ENCODE measurements around the gene PHLDB1. TPM values are rescaled to one million over a fixed set of nuclear protein-coding genes. Genes with fewer than 3 reads are reported as not detected.

PHLDB1 gene
- total and polyA plus RNA-seq, 3 donors from 2014 or later: 51.1 to 102 (median 95.9) TPM

DNA sequence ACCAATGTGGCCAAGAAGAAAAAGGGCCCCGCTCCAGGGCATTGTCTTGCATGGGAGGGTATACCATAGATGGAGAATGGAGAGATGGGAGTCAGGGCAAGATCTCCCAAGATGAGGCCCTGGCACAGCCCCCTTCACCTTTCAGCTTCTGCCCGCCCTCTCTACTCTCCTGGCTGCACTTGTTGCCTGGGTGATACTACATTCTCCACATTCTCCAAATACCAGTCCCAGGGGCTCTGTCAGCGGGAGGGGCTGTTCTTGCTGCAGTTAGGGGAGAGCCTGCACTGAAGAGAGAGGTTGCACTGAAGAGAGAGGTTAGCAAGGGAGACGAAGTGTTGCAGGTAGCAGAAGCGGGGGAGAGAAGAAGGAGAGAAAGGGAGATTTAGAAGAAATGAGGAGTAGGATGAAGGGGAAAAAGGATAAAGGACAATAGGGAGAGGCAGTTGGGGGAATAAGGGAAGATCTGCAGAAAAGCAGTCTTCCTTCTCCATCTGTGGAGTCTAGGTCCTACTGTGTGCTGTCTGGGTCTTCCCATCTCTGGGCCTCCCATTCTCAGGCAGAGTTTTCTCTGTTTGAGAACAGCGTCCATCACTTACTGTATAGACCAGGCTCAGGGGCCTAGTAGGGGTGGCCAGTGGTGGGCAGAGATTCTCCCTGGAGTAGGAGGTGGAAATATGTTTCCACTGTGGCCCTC, 8.0 kb downstream of the PHLDB1 start:
- Histone ChIP-seq H3K36me3 (ENCODE audit: low read depth, missing control alignments) (no peaks in the 10 kb centered on the region), H3K4me3 (no peak overlapping the region), H3K9me3 (no peaks in the 10 kb centered on the region), H3K4me1 (peaks cover 35% of the 10 kb centered on the region), H3K27me3 (no peaks in the 10 kb centered on the region), H3K27ac (no peak overlapping the region)
- intact Hi-C loops (cut with DNase I; ENCODE audit: low total_unique reads): no loop called here
- whole genome bisulfite sequencing, 2 donors: 67 to 73% methylated on average over 6 of the region's 6 CpGs
- DNase-seq: no peak
- TF ChIP-seq CTCF (IDR thresholded peaks at IDR 0.05) (no peak), POLR2A (IDR thresholded peaks at IDR 0.05) (no peak)

DNA sequence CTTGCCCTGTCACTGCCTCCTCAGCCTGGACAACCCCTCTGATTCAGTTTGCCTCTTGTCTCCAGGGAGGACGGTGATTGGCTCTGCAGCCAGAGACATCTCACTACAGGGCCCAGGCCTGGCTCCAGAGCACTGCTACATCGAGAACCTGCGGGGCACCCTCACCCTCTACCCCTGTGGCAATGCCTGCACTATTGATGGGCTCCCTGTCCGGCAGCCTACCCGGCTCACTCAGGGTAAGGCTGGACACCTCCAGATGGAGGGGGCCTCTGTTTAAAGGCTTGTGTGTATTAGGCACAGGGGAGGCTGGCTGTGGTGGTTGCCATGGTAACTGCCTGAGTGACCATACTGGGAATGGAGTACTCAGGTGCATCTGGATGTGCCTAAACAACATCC, 8.6 kb downstream of the PHLDB1 start:
- no peak for TF ChIP-seq POLR2A (IDR thresholded peaks at IDR 0.05)
- no peak for TF ChIP-seq CTCF (IDR thresholded peaks at IDR 0.05)
- DNase-seq: no peak
- no peak overlapping the region for H3K27ac ChIP-seq

DNA sequence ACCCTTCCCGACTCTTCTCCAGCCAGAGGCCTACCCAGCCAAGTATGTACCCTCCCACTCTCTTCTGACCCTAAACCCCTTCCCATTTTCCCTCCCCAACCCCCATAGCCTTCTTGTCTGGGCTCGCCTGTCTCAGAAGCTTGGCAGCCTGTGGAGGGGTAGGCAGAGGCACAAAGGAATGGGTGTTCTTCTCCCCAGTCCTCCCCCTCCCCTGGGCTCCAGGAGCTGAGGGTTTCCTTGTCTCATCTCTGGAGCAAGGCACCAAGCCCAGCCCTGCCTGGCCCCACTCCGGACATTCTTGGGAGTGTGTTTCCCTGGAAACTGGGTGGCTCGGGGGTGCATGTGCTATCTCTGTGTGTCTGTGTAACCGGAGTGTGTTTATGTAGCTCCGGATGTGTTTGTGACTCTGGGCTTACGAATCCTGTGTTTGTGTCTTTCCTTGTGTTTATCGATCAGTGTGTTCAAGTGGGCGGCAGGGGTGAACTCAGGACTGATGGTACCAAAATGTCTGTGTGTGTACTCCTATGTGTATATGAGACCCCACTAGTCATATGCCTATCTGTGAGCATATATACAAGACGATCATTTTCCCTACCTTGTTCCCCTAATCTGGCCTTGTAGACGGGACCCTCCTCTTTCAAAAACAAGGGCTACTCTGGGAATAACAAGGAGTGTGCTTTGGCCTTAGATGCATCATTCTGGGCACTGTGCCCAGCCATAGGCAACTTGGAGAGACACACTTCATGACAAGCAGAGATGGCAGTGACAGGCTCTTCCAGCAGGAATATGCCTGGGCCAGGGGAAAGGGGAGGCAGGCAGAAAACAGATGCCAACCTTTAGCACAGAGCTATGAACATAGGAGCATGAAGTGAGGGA, 10.9 kb downstream of the PHLDB1 start:
- 34 to 41% methylated on average over 10 to 11 of the region's 11 CpGs for WGBS, 2 donors
- H3K36me3 ChIP-seq (ENCODE audit: low read depth, missing control alignments): no peaks in the 10 kb centered on the region
- intact Hi-C loops (cut with DNase I; ENCODE audit: low total_unique reads): no loop called here
- H3K9me3 ChIP-seq: no peaks in the 10 kb centered on the region
- peak overlapping the region; percentile 15 to 69 for H3K27ac ChIP-seq
- H3K4me1 ChIP-seq: peaks cover 52% of the 10 kb centered on the region
- no peaks in the 10 kb centered on the region for H3K27me3 ChIP-seq
- peak; percentile 78 for DNase-seq
- no peak overlapping the region for H3K4me3 ChIP-seq
- TF ChIP-seq POLR2A (IDR thresholded peaks at IDR 0.05) (no peak), CTCF (IDR thresholded peaks at IDR 0.05) (no peak)

More for the DNA sequence above, 8.6 kb downstream of the PHLDB1 start:
- no peaks in the 10 kb centered on the region for H3K36me3 ChIP-seq (ENCODE audit: low read depth, missing control alignments)
- intact Hi-C loops (cut with DNase I; ENCODE audit: low total_unique reads): no loop called here
- H3K9me3 ChIP-seq: no peaks in the 10 kb centered on the region
- WGBS, 2 donors: 86 to 87% methylated on average over 3 to 5 of the region's 5 CpGs
- no peaks in the 10 kb centered on the region for H3K27me3 ChIP-seq
- peaks cover 35% of the 10 kb centered on the region for H3K4me1 ChIP-seq
- no peak overlapping the region for H3K4me3 ChIP-seq

- Histone ChIP-seq H3K36me3 (ENCODE audit: low read depth, missing control alignments) (no peaks in the 10 kb centered on the region), H3K4me3 (no peak overlapping the region), H3K4me1 (peaks cover 52% of the 10 kb centered on the region), H3K27me3 (no peaks in the 10 kb centered on the region), H3K9me3 (no peaks in the 10 kb centered on the region), H3K27ac (peak overlapping the region; percentile 15 to 69)
- no peak for TF ChIP-seq POLR2A (IDR thresholded peaks at IDR 0.05)
- no peak for TF ChIP-seq CTCF (IDR thresholded peaks at IDR 0.05)
- 19% methylated on average over 4 of the region's 4 CpGs for WGBS, 2 donors
- intact Hi-C loops (cut with DNase I; ENCODE audit: low total_unique reads): no loop called here
- peak; percentile 66 for DNase-seq
Measured at GRCh38 chr11:118618991-118619375, 11.6 kb downstream of the PHLDB1 start.
